ENCODE measurements around the gene DTX1.

GRCh38 chr12:113112043-113112899 lies 55.7 kb downstream of the DTX1 start:
- TF ChIP-seq CTCF (IDR thresholded peaks at IDR 0.05) (no peak), EZH2 (IDR thresholded peaks at IDR 0.05; ENCODE audit: borderline replicate concordance, insufficient read depth, low read depth, low read length, poor library complexity, severe bottlenecking) (no peak)
